HL-60 (cell line): ENCODE data around the gene AKAP13.

ENCODE experiments used
- DNase-seq, 2 experiments: peaks; one replicate each; pipeline ENCODE4 v3.0.0-alpha.2; 2010 to 2020; ENCODE audit warnings: low read depth in 1 of 2, low spot score in 1 of 2
- H3K27ac ChIP-seq: fragments of 250-450 bp; sonication (Bioruptor Pico); replicated peaks from 2 replicates; pipeline ENCODE4 v1.5.1; 2020; ENCODE audit warnings: mild to moderate bottlenecking, moderate library complexity
- H3K27me3 ChIP-seq: fragments of 250-450 bp; sonication (Bioruptor Pico); 2 replicates; pipeline ENCODE4 v1.5.1; 2021; ENCODE audit warnings: mild to moderate bottlenecking, moderate library complexity; ENCODE audit not compliant: insufficient read depth, poor library complexity, severe bottlenecking
- H3K4me3 ChIP-seq: replicated peaks from 2 replicates; pipeline ENCODE4 v1.5.1; 2011; ENCODE audit warnings: mild to moderate bottlenecking, control low read depth, low read length; ENCODE audit not compliant: insufficient read depth
- CTCF ChIP-seq: IDR thresholded peaks from one replicate; pipeline ENCODE4 v1.5.1; 2011; ENCODE audit warnings: low read length, control low read depth, inconsistent platforms; ENCODE audit not compliant: insufficient read depth
- GABPA ChIP-seq: IDR thresholded peaks from 2 replicates; pipeline ENCODE4 v1.6.1; 2012; ENCODE audit warnings: low read depth
- POLR2AphosphoS5 ChIP-seq: IDR thresholded peaks from 2 replicates; pipeline ENCODE4 v1.6.1; 2012; ENCODE audit warnings: low read depth
- REST ChIP-seq: IDR thresholded peaks from 2 replicates; pipeline ENCODE4 v1.6.1; 2012; ENCODE audit warnings: low read depth; ENCODE audit not compliant: insufficient replicate concordance
- SPI1 ChIP-seq: IDR thresholded peaks from 2 replicates; pipeline ENCODE4 v1.6.1; 2012; ENCODE audit warnings: low read depth, mild to moderate bottlenecking, borderline replicate concordance

Gene AKAP13

DNA sequence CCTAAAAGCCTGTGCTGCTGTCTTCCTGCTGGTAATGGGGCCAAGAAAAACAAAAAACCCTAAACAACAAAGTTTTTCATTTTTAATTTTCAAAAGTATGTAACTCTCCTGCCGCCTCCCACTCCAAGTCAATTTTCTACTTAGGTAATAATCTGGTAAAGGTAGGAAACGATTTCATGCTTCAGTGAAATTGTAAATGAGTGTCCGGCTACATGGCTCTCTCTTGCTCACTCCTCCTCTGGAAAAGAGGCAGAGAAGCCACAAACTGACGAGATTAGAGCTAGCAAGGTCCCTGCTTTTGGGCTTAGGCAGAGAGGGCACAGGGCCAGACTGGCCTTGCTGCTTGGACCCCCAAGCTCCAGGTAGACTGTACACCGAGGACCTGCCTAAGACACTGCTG is 390.9 kb downstream of the AKAP13 start:
- Histone ChIP-seq H3K27me3 (no peaks in the 10 kb centered on the region), H3K4me3 (no peak overlapping the region), H3K27ac (no peak overlapping the region)
- DNase-seq, result no peak
- no peak for TF ChIP-seq SPI1
- no peak for TF ChIP-seq GABPA
- no peak for TF ChIP-seq CTCF
- no peak for TF ChIP-seq POLR2AphosphoS5
- TF ChIP-seq REST, result no peak

DNA sequence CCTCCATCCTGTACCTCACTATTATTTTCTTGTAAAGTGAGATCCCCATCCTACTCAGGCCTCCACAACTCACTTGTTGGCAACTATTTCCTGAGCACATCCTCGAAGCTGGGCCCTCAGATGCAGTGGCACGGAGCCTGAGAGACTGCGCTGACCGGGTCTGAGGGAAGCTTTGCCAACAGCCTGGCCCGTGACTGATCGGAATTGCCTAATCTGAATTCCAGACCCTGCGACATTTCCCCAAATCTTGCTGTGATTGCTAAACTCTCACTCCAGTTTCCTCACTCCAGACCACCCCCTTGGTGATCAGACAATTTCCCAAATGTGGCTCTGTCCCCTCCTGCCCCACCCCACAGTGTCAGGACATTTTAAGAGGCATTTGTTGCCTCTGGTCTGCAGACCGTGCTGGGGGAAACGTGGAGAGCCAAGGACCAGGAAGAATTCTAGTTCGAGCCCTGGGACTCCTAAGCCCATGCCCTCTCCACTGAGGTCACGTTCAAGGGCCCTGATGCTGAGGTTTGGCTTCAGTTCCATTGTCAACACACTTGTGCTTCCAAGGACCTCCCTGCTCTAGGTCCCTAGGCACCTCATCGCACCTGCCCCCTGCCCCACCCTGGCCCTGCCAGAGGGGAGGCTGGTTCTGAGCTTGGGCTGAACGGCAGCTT is 391.5 kb downstream of the AKAP13 start:
- no peak for DNase-seq

More for the DNA sequence above, 391.5 kb downstream of the AKAP13 start:
- TF ChIP-seq POLR2AphosphoS5, result no peak
- no peak for TF ChIP-seq CTCF
- no peak for TF ChIP-seq GABPA
- no peak for TF ChIP-seq SPI1
- no peak for TF ChIP-seq REST
- Histone ChIP-seq H3K4me3 (no peak overlapping the region), H3K27ac (no peak overlapping the region), H3K27me3 (no peaks in the 10 kb centered on the region)
